ENCODE results near the gene SYNGR3.

Gene SYNGR3

DNA sequence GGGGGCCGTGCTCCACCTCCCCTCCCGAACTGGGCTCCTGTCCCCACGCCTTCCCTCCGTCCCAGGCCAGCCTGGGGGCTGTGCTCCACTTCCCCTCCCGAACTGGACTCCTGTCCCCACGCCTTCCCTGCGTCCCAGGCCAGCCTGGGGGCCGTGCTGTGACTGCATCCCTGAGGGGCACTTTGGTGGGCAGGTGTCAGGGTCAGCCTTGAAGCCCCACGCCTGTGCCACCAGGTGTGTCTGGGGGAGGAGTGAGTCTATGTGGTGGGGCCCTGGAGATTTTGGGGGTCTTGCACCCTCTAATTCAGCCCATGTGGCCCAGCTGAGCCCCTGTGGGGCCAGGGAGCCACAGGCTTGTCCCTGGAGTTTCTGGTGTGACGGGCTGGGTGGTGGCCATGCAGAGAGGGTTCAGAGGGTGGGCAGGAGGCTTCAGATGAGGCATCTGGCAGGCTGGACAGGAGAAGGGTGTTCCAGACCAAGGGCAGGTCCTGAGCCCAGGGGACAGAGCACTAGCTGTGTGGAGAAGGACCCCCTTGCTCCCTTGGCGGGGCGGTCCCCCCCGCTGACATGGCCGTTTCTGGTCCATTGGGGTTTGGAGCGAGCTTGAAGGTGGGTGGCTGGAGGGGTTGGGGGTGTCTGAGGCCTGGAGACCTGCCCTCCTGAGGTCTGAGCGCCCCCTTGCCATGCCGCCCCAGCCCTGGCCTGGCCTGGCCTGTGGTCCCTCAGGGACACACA, 45.1 kb downstream of the SYNGR3 start:
- no peak overlapping the region for H3K4me2 ChIP-seq (ENCODE audit: low read depth, low read length, poor library complexity, severe bottlenecking)
- no peaks in the 10 kb centered on the region for H3K9me3 ChIP-seq (ENCODE audit: insufficient read depth, low read length)
- H3K27me3 ChIP-seq (ENCODE audit: low read length), result no peaks in the 10 kb centered on the region
- no peaks in the 10 kb centered on the region for H3K79me2 ChIP-seq (ENCODE audit: insufficient read depth, low read length)
- no peak overlapping the region for H3K4me3 ChIP-seq (ENCODE audit: insufficient read depth, low read length, poor library complexity, severe bottlenecking)
- H3K36me3 ChIP-seq (ENCODE audit: low read length), result no peaks in the 10 kb centered on the region
- TF ChIP-seq, protein P1, sequence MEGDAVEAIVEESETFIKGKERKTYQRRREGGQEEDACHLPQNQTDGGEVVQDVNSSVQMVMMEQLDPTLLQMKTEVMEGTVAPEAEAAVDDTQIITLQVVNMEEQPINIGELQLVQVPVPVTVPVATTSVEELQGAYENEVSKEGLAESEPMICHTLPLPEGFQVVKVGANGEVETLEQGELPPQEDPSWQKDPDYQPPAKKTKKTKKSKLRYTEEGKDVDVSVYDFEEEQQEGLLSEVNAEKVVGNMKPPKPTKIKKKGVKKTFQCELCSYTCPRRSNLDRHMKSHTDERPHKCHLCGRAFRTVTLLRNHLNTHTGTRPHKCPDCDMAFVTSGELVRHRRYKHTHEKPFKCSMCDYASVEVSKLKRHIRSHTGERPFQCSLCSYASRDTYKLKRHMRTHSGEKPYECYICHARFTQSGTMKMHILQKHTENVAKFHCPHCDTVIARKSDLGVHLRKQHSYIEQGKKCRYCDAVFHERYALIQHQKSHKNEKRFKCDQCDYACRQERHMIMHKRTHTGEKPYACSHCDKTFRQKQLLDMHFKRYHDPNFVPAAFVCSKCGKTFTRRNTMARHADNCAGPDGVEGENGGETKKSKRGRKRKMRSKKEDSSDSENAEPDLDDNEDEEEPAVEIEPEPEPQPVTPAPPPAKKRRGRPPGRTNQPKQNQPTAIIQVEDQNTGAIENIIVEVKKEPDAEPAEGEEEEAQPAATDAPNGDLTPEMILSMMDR (IDR thresholded peaks at IDR 0.05; ENCODE audit: insufficient read depth, low read length, poor library complexity, severe bottlenecking), result no peak
- TF ChIP-seq EZH2phosphoT487 (conservative IDR thresholded peaks at IDR 0.05; ENCODE audit: low read length), result no peak
- no peak overlapping the region for H2AFZ ChIP-seq (ENCODE audit: low read depth, low read length, severe bottlenecking)
- H3K9me2 ChIP-seq (replicated peaks; ENCODE audit: insufficient read depth, low read length), result no peaks in the 10 kb centered on the region
- H3F3A ChIP-seq (ENCODE audit: insufficient read depth), result no peaks in the 10 kb centered on the region
- no peak overlapping the region for H3K27ac ChIP-seq (ENCODE audit: low read depth, low read length)
- H4K20me1 ChIP-seq (ENCODE audit: low read depth, low read length), result no peaks in the 10 kb centered on the region
- H3K9ac ChIP-seq (ENCODE audit: low read length), result no peak overlapping the region

- Histone ChIP-seq H2AFZ (ENCODE audit: low read depth, low read length, severe bottlenecking) (no peak overlapping the region), H3K9me2 (replicated peaks; ENCODE audit: insufficient read depth, low read length) (no peaks in the 10 kb centered on the region), H3K4me3 (ENCODE audit: insufficient read depth, low read length, poor library complexity, severe bottlenecking) (no peak overlapping the region), H3F3A (ENCODE audit: insufficient read depth) (no peaks in the 10 kb centered on the region), H3K4me2 (ENCODE audit: low read depth, low read length, poor library complexity, severe bottlenecking) (no peak overlapping the region), H3K27ac (ENCODE audit: low read depth, low read length) (no peak overlapping the region), H3K79me2 (ENCODE audit: insufficient read depth, low read length) (no peaks in the 10 kb centered on the region), H3K27me3 (ENCODE audit: low read length) (no peaks in the 10 kb centered on the region), H3K9ac (ENCODE audit: low read length) (no peak overlapping the region), H4K20me1 (ENCODE audit: low read depth, low read length) (no peaks in the 10 kb centered on the region), H3K9me3 (ENCODE audit: insufficient read depth, low read length) (no peaks in the 10 kb centered on the region), H3K36me3 (ENCODE audit: low read length) (no peaks in the 10 kb centered on the region)
- no peak for TF ChIP-seq EZH2phosphoT487 (conservative IDR thresholded peaks at IDR 0.05; ENCODE audit: low read length)
- TF ChIP-seq, protein P1 (IDR thresholded peaks at IDR 0.05; ENCODE audit: insufficient read depth, low read length, poor library complexity, severe bottlenecking), result no peak
Observed at GRCh38 chr16:2035431-2036199, 45.8 kb downstream of the SYNGR3 start.

- H3K9me3 ChIP-seq (ENCODE audit: insufficient read depth, low read length), result no peaks in the 10 kb centered on the region
- no peaks in the 10 kb centered on the region for H3K27me3 ChIP-seq (ENCODE audit: low read length)
- TF ChIP-seq, protein P1 (IDR thresholded peaks at IDR 0.05; ENCODE audit: insufficient read depth, low read length, poor library complexity, severe bottlenecking), result no peak
- TF ChIP-seq EZH2phosphoT487 (conservative IDR thresholded peaks at IDR 0.05; ENCODE audit: low read length), result no peak
- no peak overlapping the region for H3K4me2 ChIP-seq (ENCODE audit: low read depth, low read length, poor library complexity, severe bottlenecking)
- no peak overlapping the region for H3K27ac ChIP-seq (ENCODE audit: low read depth, low read length)
- H3K4me3 ChIP-seq (ENCODE audit: insufficient read depth, low read length, poor library complexity, severe bottlenecking), result no peak overlapping the region
- no peaks in the 10 kb centered on the region for H3F3A ChIP-seq (ENCODE audit: insufficient read depth)
- no peaks in the 10 kb centered on the region for H3K36me3 ChIP-seq (ENCODE audit: low read length)
- no peak overlapping the region for H2AFZ ChIP-seq (ENCODE audit: low read depth, low read length, severe bottlenecking)
- no peaks in the 10 kb centered on the region for H3K9me2 ChIP-seq (replicated peaks; ENCODE audit: insufficient read depth, low read length)
- no peaks in the 10 kb centered on the region for H4K20me1 ChIP-seq (ENCODE audit: low read depth, low read length)
- no peak overlapping the region for H3K9ac ChIP-seq (ENCODE audit: low read length)
- no peaks in the 10 kb centered on the region for H3K79me2 ChIP-seq (ENCODE audit: insufficient read depth, low read length)
Observed at GRCh38 chr16:2036200-2036966, 46.6 kb downstream of the SYNGR3 start.

Data from SU-DHL-6 (cell line).